Stimulated activated CD4-positive, alpha-beta T cell treated with anti-CD3 and anti-CD28 coated beads, Interleukin-4, amount 100 ng/mL, for 24 hours (primary cell): ENCODE measurements around the gene MFSD12.

ENCODE experiments used
- DNase-seq: peaks from one replicate; pipeline ENCODE4 v3.0.0-alpha.2; 2020

Gene MFSD12

DNA sequence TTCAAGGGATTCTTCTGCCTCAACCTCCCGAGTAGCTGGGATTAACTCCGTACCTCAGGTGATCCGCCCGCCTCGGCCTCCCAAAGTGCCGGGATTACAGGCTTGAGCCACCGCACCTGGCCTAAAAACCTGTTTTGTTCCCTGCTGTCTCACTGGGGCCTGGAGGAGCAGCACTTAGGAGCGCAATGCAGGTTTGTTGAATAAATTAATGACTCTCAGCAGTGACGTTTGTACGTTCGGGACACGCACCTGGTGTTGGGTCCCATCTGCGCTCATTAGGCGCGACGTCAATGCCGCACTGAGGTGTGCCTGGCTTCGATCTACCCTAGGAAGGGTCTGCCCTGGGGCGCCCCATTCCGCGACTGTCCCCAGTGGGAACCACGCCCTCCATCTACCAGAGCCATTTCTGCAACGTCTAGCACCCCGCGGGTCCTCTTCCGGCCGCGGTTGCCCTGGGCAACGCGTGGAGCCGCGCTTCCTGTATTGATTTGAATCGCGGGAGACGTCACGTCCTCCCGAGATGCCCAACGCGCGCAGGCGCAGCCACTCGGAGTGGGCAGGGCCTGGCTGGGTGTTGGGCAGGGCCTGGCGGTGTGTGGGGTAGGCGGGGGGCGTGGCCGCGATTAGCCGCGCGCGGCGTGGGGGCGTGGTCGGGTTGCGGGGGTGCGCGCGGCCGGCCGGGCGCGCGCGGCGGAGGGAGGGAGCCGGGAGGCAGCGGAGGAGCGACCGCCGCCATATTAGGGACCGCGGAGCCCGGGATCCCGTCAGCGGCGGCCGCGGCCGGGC, 51.6 kb downstream of the MFSD12 start, which contains the start of gene FZR1:
Gene FZR1 (plus strand): TSS at position 714 of the 786 bp plus-strand sequence. CDS start 16,679 bp downstream, outside the sequence.
- peak; percentile 99 for DNase-seq

DNA sequence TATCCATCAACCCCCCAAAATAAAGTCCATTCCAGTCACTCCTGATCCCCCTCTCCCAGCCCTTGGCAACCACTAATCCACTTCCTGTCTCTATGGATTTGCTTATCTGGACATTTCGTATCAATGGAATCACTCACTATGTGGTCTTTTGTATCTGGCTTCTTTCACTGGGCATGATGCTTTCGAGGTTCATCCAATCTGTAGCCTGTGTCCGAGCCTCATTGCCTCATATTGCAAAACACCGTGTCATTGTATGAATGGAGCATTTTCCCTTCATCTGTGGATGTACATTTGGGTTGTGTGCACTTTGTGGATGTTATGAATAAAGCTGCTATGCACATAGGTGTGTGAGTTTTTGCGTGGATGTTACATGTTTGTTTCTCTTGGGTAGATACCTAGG, 52.7 kb downstream of the MFSD12 start:
- no peak for DNase-seq

DNA sequence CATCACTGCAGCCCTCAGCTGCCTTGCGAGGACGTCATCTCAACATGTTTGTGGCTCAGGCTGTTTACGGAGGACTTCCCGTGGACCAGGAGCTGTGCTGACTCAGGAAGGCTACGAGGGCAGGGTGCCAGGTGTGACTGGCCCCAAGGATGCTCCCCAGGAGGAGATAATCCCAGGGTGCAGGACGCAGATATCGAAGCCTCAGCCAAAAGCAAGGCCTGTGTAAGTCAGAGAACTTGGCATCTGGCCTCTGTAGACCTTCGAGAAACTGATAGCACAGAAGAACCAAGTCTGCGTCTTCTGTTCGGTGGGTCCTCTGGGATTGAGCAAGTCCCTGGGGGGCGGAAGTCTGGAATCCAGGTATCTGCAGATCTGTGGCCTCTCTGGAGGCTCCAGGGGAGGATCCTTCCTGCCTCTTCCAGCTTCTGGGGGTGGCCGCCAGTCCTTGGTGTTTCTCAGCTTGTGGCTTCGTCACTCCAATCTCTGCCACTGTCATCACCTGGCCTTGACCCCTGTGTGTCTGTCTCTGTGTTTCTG, 54.3 kb downstream of the MFSD12 start:
- no peak for DNase-seq

DNA sequence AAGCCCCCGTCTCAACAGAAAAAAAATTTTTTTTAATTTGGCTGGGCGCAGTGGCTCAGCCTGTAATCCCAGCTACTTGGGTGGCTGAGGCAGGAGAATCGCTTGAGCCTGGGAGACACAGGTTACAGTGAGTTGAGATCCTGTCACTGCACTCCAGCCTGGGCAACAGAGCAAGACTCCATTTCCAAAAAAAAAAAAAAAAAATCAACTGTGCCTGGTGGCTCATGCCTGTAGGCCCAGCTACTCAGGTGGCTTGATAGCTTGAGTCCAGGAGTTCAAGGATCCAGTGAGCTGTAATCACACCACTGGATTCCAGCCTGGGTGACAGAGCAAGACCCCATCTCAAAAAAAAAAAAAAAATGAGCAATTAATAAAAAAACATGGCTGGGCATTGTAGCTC, 55.6 kb downstream of the MFSD12 start:
- no peak for DNase-seq

DNA sequence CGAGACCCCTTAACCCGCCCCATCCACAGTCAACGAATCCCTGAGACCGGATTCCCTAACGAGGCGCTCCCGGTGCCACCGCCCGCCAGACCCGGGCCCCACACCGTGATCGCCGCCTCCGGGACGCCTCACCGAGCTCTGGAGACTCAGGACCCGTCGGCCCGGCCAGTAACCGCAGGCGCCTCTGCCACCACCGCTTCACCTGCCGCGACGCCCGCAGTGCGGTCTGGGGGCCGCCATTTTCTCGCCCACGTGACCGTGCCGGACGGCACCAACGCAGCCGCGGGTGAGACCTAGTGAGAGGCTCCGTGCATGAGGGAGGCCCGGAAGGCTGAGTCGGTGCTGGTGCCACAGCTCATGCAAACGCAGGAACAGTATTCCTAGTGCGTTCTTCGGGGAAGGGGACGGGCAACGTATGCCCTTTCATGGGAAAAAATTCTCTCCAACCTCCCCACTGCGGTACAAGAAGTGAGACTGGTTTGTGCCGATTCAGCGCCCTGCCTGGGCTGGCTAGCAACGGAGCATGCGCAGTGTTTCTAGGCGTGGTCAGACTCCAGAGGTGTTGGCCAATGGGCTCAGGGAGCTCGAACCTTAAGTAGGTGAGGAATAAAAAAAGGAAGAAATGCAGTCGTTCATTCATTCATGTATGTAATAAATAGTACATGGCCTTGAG, 56.8 kb downstream of the MFSD12 start, which contains the start of gene DOHH:
Gene DOHH (minus strand): TSS at position 246 of the 673 bp plus-strand sequence. CDS start 3,860 bp downstream, outside the sequence.
- peak; percentile 98 for DNase-seq

DNA sequence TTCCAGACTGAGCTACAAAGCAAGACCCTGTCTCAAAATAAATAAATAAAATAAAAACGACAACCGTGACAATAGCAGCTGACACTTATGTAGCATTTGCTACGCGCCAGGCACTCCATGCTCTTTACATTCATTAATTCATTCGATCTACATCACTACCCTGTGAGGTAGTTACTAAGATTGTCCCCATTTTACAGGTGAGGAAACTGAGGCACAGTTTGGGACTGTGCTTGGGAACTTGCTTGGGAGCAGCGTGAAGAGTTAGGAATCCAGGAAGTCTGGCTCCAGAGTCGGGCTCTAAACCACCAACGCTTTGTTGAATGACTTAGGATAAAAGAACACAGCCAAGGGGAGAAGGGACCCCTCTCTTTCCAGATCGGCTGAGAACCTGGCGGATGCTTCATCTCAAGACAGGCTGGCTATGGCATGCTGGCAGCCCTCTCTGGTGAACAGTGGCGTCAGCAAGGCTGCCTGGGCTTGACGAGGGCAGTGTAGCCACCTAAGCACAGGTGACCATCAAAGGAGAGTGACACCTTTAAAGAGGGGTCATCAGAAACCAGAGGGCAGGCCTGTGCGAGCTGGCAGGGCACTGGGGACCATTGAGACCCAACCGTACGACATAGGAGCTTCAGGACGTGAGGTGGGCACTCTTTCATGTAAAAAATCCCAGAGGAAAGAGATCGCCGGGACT, 57.5 kb downstream of the MFSD12 start:
- no peak for DNase-seq

DNA sequence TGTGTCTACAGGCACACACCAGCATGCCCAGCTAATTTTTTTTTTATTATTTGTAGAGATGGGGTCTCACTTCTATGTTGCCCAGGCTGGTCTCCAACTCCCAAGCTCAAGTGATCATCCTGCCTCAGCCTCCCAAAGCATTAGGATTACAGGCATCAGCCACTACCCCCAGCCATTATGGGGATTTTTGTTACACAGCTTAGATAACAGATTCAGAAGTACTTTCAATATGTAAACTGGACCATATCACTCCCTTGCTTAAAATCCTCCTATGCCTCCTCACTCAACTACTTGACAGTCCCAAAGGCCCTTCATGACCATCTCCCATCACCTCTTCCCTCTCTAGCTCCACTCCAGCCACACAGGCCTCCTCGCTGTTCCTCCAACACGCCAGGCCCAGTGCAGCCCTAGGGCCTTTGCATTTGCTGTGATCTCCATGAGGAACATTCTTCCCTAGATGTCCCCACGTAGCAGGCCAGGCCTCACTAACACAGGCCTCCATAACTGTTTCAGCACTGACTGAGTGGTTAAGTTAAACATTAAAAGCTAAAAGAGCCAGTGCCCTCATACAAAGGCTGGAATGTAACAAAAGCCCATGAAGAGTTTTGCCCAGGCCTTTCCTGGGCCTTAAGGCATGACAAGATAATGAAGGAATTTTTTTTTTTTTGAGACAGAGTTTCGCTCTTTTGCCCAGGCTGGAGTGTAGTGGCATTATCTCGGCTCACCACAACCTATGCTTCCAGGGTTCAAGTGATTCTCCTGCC, 59.4 kb downstream of the MFSD12 start:
- no peak for DNase-seq

DNA sequence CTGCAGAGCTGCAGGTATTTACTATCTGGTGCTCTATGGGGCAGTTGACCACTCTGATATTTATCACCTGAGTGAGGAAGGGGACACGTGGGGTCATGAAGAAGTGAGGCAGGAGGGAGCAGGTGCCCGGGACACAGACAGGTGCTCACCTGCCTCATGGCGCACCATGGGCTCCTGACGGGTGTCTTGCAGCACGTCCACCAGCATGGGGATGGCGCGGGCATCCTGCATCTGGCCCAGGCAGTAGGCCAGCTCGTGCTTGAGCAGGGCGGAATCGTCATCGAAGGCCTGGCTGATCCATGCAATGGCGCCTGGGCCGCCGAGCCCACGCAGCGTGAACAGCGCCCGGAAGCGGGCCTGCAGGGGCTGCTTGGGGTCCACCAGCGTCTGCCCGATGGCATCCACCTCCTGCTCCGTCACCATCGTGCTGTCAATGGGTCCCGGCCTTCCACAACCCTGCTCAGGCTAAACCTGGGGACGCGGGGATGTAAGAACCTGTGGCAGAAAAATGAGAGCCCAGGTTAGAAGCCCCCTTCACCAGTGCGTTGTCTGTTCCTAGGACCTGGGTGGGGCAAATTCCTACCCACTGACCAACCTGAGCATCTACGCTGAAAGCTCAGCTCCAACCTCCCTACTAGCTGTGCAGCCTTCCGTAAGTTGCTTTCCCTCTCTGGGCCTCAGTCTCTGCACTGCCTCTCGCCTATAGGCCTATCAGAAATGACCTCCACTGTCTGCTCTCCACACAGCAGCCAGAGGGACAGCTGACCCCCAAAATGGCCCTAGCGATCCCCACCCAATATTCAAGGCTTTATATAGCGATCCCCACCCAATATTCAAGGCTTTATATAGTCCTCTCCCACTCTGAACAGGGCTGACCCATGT, 60.8 kb downstream of the MFSD12 start:
- DNase-seq: no peak

DNA sequence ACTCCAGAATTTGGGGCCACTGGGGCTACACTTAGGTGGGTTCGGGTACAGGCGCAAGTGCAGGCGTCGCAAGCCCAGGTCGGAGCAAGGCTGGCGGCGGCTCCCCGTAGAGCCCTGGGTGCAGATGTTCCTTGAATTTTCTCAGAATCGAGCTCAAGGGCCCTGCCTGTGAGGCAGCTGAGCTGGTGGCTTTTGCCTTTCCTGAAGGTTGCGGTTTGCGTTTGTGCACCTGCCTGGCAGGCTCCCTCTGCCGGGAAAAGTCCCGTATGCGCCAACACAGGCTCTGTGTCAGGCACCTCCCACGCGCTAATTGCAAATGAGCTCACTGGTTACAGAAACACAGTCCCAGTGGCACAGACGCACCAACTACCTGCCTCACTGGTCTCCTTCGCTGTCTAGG, 62.8 kb downstream of the MFSD12 start:
- DNase-seq: peak; percentile 75
